Activated naive CD8-positive, alpha-beta T cell treated with anti-CD3 and anti-CD28 coated beads for 36 hours (primary cell): ENCODE results near the gene PRCD. TPM values are rescaled to one million over a fixed set of nuclear protein-coding genes. Genes with fewer than 3 reads are reported as not detected.
"Not testable (repeated sequence)": the region's sequence is repeated elsewhere in the genome, so short reads cannot be mapped to it uniquely, and the experiment has no call there.

ENCODE experiments used
- DNase-seq: peaks from one replicate; pipeline ENCODE4 v3.0.0; 2021
- H3K27ac Mint-ChIP-seq: one replicate; pipeline ENCODE4 v1.8.0; 2022; ENCODE audit warnings: mild to moderate bottlenecking, moderate library complexity, mixed read lengths
- H3K27me3 Mint-ChIP-seq: one replicate; pipeline ENCODE4 v1.8.0; 2022; ENCODE audit warnings: mild to moderate bottlenecking, mixed read lengths
- H3K36me3 Mint-ChIP-seq: one replicate; pipeline ENCODE4 v1.8.0; 2021; ENCODE audit warnings: mild to moderate bottlenecking, mixed read lengths
- H3K4me1 Mint-ChIP-seq: one replicate; pipeline ENCODE4 v1.8.0; 2021; ENCODE audit warnings: mixed read lengths
- H3K4me3 Mint-ChIP-seq: one replicate; pipeline ENCODE4 v1.8.0; 2022; ENCODE audit warnings: mild to moderate bottlenecking, moderate library complexity, mixed read lengths
- H3K9me3 Mint-ChIP-seq: one replicate; pipeline ENCODE4 v1.8.0; 2022; ENCODE audit warnings: mixed read lengths
- total RNA-seq, 2 experiments: library from RNA; stranded (reverse); gene quantifications; one replicate each; pipeline ENCODE4 v1.2.3, GENCODE V29; 2021

Gene PRCD
- total RNA-seq, 2 experiments from 2014 or later = 0.36 to 0.66 TPM

DNA sequence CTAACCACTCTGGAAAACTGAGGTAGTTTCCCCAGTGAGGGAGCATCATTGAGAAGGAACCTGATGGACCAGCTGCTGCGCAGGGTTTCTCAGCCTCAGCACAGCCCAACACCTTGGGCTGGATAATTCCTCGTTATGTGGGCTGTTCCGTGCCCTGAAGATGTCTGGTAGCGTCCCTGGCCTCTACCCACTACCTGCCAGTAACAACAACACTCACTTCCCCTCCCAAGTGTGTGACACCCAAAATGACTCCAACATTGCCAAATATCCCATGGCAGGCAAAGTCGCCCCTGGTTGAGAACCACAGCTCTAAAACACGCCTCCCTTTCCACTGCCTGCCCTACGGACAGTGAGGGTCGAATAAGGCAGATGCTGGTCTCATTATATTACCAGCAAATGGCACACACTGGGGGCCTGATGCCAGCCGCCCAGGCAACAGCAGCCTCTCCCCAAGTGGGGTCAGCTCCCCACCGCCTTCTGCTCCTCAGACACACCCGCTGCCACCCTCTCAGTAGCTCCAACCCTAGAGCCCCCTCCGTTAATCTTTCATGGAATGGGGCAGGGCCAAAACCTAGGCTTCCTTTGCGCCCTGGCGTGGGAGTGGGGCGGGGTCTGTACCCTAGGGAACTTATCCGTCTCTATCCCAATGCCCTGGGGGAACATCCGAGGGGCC, 39.6 kb upstream of the PRCD start:
- Mint-ChIP-seq H3K4me3 (peak overlapping the region; percentile 90), H3K27ac (no peak overlapping the region), H3K27me3 (no peaks in the 10 kb centered on the region), H3K4me1 (peaks cover 27% of the 10 kb centered on the region), H3K9me3 (no peaks in the 10 kb centered on the region), H3K36me3 (peaks cover 2% of the 10 kb centered on the region)
- no peak for DNase-seq

DNA sequence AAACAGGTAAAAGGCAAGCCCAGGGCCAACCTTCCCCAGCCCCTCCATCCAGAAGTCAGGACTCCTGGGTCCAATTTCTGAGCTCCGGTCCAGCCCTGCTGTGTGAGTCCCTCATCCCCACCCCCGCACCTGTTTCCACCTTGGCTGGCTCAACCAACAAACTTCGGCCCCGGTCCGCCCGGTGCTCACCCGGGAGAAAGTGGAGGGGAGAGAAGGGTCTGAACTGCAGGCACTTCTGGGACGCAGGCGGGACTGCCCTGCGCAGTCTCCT, 39.2 kb upstream of the PRCD start:
- Mint-ChIP-seq H3K9me3 (no peaks in the 10 kb centered on the region), H3K4me3 (peak overlapping the region; percentile 90), H3K27me3 (no peaks in the 10 kb centered on the region), H3K27ac (peak overlapping the region; percentile 74), H3K4me1 (peaks cover 27% of the 10 kb centered on the region), H3K36me3 (peaks cover 2% of the 10 kb centered on the region)
- DNase-seq = no peak

- peak within 1 kb of the TSS; percentile 90 for H3K4me3 Mint-ChIP-seq
- H3K9me3 Mint-ChIP-seq = no peaks in the 10 kb centered on the region
- peak within 1 kb of the TSS; percentile 92 for H3K27ac Mint-ChIP-seq
- H3K27me3 Mint-ChIP-seq = no peaks in the 10 kb centered on the region
- H3K4me1 Mint-ChIP-seq = peaks cover 27% of the 10 kb centered on the region
- peak; percentile 97 for DNase-seq
- H3K36me3 Mint-ChIP-seq = peaks cover 2% of the 10 kb centered on the region
Observed at GRCh38 chr17:76501018-76501826, 38.6 kb upstream of the PRCD start, which contains the start of gene RHBDF2. Gene RHBDF2 (minus strand): TSS chr17:76501423. CDS start chr17:76481524, 19,899 bp downstream.

GRCh38 chr17:76501827-76502307, 38.0 kb upstream of the PRCD start:
- Mint-ChIP-seq H3K27me3 (no peaks in the 10 kb centered on the region), H3K27ac (peak overlapping the region; percentile 92), H3K36me3 (peaks cover 2% of the 10 kb centered on the region), H3K4me1 (peaks cover 26% of the 10 kb centered on the region), H3K9me3 (no peaks in the 10 kb centered on the region), H3K4me3 (peak overlapping the region; percentile 80)
- no peak for DNase-seq

DNA sequence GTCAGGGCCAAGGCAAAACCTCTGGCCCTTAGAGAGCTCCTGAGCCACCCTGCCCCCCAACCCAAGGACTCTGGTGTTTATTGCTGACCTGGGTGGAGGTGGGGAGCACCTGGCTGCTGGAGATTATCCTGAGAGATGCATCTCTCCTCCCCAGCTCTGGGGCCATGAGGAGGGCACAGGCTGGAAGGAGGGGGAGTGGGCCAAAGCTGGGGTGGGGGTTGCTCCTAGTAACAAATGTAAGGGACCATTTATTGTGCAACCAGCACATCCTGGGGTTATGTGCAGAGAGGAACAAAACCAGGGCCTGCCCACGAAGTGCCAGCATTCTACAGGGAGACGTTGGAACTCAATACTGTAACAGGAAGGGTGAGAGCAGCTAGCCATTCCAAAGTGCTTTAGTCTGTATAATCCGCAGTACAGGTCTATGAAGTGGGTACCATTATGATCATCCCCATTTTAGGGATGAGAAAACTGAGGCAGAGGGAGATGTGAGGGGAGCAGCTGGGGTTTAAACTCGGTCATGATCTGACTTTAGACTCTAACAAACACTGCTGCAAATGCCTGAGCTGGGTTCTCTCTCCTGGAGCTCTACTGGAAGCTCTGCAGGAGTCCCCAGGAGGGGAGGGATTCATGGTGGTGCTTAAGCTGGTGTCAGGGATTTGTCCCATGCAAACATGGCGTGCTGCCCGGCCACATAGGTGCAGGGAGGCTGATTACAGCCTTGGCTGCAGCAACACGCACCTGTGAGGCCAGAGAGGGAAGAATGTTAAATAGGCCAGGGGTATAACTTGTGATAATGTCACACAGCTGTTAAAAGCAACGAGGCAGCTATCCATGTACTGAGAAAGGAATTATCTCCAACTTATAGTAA, 37.3 kb upstream of the PRCD start:
- no peaks in the 10 kb centered on the region for H3K27me3 Mint-ChIP-seq
- H3K9me3 Mint-ChIP-seq = no peaks in the 10 kb centered on the region
- H3K27ac Mint-ChIP-seq = peak overlapping the region; percentile 51
- peaks cover 2% of the 10 kb centered on the region for H3K36me3 Mint-ChIP-seq
- no peak for DNase-seq
- H3K4me1 Mint-ChIP-seq = peaks cover 24% of the 10 kb centered on the region
- H3K4me3 Mint-ChIP-seq = no peak overlapping the region

- Mint-ChIP-seq H3K4me1 (peaks cover 19% of the 10 kb centered on the region), H3K27ac (no peak overlapping the region), H3K9me3 (no peaks in the 10 kb centered on the region), H3K4me3 (no peak overlapping the region), H3K27me3 (no peaks in the 10 kb centered on the region), H3K36me3 (peaks cover 2% of the 10 kb centered on the region)
- no peak for DNase-seq
Observed at GRCh38 chr17:76504117-76504516, 35.7 kb upstream of the PRCD start.

- peak overlapping the region; percentile 69 for H3K27ac Mint-ChIP-seq
- H3K36me3 Mint-ChIP-seq = no peaks in the 10 kb centered on the region
- H3K27me3 Mint-ChIP-seq = no peaks in the 10 kb centered on the region
- peaks cover 5% of the 10 kb centered on the region for H3K4me1 Mint-ChIP-seq
- no peaks in the 10 kb centered on the region for H3K9me3 Mint-ChIP-seq
- no peak overlapping the region for H3K4me3 Mint-ChIP-seq
- DNase-seq = peak; percentile 87
Observed at GRCh38 chr17:76506408-76507345, 33.2 kb upstream of the PRCD start.

- H3K36me3 Mint-ChIP-seq, H3K27ac Mint-ChIP-seq: not testable (repeated sequence)
Observed at GRCh38 chr17:76508472-76509063, 31.3 kb upstream of the PRCD start.

DNA sequence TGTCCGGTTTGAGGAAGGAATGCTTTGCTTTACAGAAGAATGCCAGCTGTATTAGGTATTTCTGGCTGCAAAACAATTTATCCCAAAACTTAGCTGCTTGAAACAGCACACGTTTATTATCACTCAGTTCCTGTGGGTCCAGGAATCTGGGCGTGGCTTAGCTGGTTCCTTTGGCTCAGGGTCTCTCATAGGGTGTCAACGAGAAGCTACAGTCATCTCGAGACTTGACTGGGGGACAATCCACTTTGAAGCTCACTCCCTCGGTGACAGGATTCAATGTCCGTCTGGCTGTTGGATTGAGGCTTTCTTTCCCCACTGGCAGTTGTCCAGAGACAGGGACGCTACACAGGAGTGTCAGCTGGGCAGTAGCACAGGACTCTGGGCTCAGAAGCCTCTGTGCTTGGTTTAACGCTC, 29.0 kb upstream of the PRCD start:
- H3K9me3 Mint-ChIP-seq = no peaks in the 10 kb centered on the region
- no peak for DNase-seq
- no peaks in the 10 kb centered on the region for H3K36me3 Mint-ChIP-seq
- H3K4me3 Mint-ChIP-seq = no peak overlapping the region
- no peaks in the 10 kb centered on the region for H3K27me3 Mint-ChIP-seq
- H3K27ac Mint-ChIP-seq = no peak overlapping the region
- H3K4me1 Mint-ChIP-seq = peaks cover 18% of the 10 kb centered on the region

More at GRCh38 chr17:76508472-76509063, 31.3 kb upstream of the PRCD start:
- H3K4me1 Mint-ChIP-seq, H3K9me3 Mint-ChIP-seq, H3K4me3 Mint-ChIP-seq, DNase-seq, H3K27me3 Mint-ChIP-seq: not testable (repeated sequence)

DNA sequence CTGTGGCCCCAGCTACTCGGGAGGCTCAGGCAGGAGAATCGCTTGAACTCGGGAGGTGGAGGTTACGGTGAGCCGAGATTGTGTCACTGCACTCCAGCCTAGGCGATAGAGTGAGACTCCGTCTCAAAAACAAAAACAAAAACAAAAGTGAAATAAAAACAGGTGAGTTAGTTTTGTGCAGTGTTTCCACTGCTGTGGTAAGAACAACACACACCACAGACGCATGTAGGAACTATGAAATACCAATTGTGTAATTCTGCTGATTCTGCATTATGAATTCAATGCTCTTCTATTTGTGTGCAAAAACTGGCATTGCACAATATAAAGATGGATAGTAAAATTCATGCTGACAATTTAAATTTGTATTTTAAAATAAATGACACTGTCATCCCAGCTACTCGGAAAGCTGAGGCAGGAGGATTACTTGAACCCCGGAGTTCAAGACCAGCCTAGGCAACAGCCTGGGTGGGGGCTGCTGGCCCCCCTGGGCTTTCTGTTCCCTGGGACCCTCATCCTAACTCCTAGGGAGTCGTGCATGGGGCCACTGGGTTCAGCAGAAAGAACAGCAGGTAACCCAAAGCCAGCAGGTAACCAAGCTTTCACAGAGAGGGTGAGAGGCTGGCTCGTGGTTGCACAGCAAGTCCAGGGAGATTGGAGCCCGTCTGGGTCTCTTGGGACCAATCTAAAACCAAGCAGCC, 28.0 kb upstream of the PRCD start:
- Mint-ChIP-seq H3K27me3 (no peaks in the 10 kb centered on the region), H3K4me1 (peaks cover 23% of the 10 kb centered on the region), H3K27ac (no peak overlapping the region), H3K9me3 (no peaks in the 10 kb centered on the region), H3K4me3 (no peak overlapping the region), H3K36me3 (no peaks in the 10 kb centered on the region)
- no peak for DNase-seq

- no peak for DNase-seq
- no peaks in the 10 kb centered on the region for H3K36me3 Mint-ChIP-seq
- H3K27ac Mint-ChIP-seq = peak overlapping the region; percentile 26
- no peak overlapping the region for H3K4me3 Mint-ChIP-seq
- H3K4me1 Mint-ChIP-seq = peaks cover 24% of the 10 kb centered on the region
- H3K27me3 Mint-ChIP-seq = no peaks in the 10 kb centered on the region
- H3K9me3 Mint-ChIP-seq = no peaks in the 10 kb centered on the region
Observed at GRCh38 chr17:76512366-76513305, 27.2 kb upstream of the PRCD start.

- DNase-seq = no peak
- H3K4me1 Mint-ChIP-seq = peaks cover 28% of the 10 kb centered on the region
- H3K36me3 Mint-ChIP-seq = no peaks in the 10 kb centered on the region
- no peaks in the 10 kb centered on the region for H3K9me3 Mint-ChIP-seq
- H3K27ac Mint-ChIP-seq = peak overlapping the region; percentile 26
- no peaks in the 10 kb centered on the region for H3K27me3 Mint-ChIP-seq
- no peak overlapping the region for H3K4me3 Mint-ChIP-seq
Observed at GRCh38 chr17:76513306-76513692, 26.5 kb upstream of the PRCD start.

DNA sequence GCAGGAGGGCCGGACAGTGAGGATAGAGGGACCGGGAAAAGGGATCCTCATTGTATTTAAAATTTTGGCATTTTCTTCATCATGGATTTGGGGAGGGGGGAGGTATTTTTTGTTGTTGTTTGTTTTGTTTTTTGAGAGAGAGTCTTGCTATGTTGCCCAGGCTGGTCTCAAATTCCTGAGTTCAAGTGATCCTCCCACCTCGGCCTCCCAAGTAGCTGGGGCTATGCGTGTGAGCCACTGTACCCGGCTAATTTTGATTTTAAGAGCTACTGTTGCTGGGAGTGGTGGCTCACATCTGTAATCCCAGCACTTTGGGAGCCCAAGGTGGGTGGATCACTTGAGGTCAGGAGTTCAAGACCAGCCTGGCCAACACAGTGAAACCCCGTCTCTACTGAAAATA, 25.5 kb upstream of the PRCD start:
- not testable (repeated sequence) for H3K27me3 Mint-ChIP-seq

More for the DNA sequence above, 25.5 kb upstream of the PRCD start:
- not testable (repeated sequence) for H3K36me3 Mint-ChIP-seq, H3K4me3 Mint-ChIP-seq, H3K9me3 Mint-ChIP-seq, DNase-seq
- peak overlapping the region; percentile 91 for H3K27ac Mint-ChIP-seq
- peaks cover 32% of the 10 kb centered on the region for H3K4me1 Mint-ChIP-seq
